Renal cortical epithelial cell (primary cell): ENCODE results near the gene ALKBH5. TPM values are rescaled to one million over a fixed set of nuclear protein-coding genes. Genes with fewer than 3 reads are reported as not detected.
A peak's percentile ranks its signal among the peaks of the same experiment; 100 is the strongest.
"Not testable (repeated sequence)": the region's sequence is repeated elsewhere in the genome, so short reads cannot be mapped to it uniquely, and the experiment has no call there.

Experiments
- DNase-seq: peaks from one replicate; pipeline ENCODE4 v3.0.0-alpha.2; 2011; ENCODE audit warnings: low read depth
- total RNA-seq: library from RNA; depleted of rRNA; stranded (reverse); fragments of >200 nt; gene quantifications from 2 replicates; pipeline ENCODE4 v1.2.3, GENCODE V29; 2014

Gene ALKBH5
- total RNA-seq, 1 donor from 2014 or later, result 124 TPM

DNA sequence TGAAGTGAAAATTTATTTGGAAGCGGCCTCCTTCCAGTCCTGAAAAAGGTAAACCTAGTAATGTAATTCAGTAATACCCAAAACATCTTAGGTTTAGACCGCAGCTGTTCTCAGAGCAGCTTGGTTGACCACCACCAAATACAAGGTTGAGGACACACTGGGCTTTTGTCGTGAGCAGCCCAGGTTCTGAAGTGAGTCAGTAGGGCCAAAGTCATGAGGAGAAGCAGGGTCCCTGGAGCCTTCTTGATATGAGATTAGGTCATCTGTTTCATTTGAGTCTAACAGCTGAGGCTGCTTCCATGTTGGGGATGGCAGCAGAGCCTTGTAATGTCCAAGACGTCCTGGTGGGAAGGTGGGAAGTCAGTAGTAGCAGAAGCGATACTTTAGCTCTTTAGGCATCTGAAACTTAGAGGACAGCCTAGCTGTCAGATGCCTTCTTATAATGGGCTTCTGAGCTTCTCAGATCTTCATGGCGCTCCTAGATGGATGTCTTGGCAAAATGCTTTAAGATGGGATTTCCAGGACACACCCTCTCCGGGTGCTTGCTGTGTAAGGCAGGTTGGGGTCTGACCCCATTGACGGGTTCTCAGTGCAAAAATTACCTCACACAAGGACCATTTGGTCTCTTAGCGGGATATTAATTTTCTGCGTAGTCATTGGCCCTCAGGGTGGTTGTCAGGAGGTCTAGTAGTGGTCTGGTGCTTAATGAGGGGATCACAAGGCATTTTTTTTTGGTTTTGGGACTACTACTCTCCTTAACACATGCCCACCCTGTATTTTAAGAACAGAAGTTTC, 2.4 kb downstream of the ALKBH5 start:
- peak; percentile 22 for DNase-seq

DNA sequence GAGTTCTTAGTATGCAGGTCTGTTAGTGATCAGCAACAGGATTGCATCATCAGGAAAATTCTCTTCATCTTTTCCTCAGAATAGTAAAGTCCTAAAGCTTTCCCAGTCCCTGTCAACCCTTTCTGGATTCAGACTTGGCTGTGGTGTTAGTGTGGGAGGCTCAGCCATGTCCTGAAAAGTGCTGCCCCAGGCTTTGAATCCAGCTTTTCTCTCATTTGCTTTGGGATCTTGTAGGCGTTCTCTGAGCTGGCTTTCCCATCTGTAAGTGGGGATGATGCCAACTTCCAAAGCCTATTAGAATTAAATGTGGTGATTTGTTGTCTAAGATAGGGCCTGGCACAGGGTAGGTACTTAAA, 3.0 kb downstream of the ALKBH5 start:
- DNase-seq, result no peak

DNA sequence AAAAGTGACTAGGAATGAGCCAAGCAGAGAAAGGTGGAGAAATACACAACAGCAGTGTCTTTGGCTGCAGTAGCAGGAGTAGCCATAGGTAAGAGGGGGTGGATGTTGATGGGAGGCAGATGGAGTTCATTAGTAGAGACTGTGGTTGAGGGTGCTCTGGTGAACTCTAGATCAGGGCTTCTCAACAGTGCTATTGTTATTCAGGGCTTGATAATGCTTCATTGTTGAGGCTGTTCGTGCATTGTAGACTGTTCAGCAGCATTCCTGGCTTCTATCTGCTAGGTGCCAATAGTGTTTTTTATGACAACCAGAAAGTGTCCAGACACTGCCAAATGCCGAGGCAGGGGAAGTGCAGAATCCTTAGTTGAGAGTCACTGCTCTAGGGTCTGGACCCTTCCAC, 3.6 kb downstream of the ALKBH5 start:
- DNase-seq, result no peak

DNA sequence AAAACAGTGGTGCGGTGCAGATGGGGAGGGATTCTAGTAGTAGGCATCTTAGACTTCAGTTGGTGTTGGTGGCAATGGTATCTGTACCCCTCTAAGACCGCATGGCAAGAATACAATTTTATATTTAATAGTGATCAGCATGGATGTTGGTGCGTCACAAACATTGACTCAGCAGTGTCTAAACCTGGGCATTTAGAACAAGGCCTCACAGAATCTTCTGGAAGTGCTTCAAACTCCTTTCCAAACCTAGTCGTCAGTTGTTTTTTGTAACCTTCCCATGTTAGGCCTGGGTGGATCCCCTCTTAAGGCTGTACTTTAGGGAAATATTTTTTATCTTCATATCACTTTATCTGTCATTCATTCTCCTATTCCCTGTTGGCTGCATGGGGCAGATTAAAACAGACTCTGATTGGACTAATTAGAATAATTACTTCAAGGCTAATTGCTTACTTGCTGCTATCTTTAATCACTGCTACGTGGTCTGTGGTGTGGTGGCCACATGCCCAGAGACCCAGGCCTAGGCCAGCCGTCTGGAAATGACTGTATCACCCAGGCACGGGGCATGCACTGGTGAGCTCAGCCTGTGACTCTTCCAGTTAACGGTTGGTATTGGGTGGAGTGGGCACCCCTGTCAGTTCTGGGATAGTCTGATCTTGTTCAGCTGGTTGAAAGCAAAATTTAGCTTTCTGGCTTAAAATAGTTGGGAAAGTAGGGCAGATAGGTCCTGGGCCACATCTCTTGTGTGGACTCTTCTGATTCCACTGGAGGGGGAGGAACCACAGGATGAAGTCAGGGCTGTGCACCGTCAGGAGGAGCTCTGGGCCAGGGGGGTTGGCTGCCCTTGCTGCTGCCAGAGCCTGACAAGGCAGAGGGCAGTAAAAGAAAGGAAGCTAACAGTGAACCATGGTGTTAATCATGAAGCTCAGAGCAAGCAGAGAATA, 4.5 kb downstream of the ALKBH5 start:
- peak; percentile 82 for DNase-seq

DNA sequence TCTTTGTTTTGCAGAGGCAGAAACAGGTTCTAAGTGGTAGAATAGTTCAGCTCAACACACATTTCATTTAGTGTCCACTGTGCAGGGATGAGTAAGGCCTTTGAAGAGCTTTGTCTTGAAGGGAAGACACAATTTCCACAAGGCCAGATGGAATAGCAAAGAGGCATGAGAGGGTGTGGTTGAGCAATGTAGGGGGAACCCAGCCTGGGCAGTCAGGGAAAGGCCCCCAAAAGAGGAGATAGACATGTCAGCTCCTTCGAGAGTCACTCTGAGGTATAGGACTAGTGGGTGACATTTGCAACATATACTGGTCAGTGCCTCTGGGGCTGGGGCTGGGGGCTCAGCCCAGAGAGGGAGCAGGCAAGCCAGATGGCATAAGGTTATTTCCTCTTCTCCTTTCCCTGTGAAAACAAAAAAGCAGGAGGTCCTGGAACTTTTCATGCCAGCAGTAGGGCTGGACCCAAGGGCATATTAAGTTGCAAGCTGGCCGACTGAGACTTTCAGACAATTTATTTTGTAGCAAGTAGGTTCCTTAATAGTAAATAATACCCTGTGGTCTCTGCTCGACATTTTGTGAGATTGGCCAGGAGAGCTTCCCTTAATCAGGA, 7.1 kb downstream of the ALKBH5 start:
- DNase-seq, result no peak

DNA sequence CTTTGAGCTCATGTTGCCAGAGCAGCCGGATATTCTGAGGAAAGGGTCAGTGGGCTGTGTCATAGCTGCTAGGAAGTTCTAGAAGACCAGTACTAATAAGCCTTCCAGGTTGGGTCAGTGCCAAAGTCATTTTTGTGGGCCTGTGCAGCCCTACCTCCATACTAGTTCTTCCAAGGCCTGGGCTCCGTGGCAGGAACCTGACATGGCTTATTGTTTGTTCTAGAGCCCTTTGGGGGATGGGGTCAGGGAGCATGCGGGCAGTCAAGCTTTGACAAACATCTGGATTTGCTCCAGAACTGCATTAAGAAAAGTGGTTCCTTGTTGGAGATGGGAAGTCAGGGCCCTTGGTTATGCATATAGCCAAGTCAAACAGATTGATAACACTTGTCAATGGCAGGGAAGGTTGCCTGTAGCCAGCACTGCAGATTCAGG, 7.6 kb downstream of the ALKBH5 start:
- peak; percentile 77 for DNase-seq

DNA sequence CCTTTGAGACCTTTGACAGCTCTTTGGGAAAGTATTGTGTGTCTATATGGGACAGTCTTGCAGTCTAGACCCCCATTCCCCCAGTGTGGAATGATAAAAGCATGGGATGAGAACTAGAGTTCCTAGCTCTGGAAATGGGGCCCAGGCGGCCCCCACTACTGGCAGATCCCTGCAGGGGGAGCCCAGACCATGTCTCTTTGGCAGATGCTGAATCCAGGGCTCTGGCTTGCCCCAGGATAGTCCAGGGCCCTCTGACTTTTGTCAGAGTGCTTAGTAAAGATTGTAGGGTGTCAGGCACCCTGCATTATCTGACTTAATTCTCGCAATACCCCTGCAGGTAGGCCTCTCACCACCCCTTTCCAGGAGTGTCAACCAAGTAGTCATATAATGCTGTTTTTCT, 8.3 kb downstream of the ALKBH5 start:
- DNase-seq, result no peak

DNA sequence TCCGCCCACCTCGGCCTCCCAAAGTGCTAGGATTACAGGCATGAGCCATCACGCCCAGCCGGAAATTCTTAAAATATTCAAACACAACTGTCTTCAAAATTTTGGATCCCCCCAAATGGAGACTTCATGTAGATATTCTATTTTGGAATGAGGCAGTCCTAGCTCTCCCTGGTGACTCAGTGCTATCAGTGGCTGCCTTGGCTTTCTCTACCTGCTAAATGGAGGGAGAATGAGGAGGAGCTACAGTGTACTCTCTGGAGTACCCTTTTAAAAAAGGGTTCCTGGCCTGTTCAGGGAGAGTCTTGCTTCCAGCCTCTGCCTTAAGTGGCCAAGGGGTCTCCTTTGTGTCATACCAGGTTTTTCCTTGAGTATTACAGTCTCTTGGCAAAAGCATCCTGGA, 10.8 kb downstream of the ALKBH5 start:
- DNase-seq, result no peak

DNA sequence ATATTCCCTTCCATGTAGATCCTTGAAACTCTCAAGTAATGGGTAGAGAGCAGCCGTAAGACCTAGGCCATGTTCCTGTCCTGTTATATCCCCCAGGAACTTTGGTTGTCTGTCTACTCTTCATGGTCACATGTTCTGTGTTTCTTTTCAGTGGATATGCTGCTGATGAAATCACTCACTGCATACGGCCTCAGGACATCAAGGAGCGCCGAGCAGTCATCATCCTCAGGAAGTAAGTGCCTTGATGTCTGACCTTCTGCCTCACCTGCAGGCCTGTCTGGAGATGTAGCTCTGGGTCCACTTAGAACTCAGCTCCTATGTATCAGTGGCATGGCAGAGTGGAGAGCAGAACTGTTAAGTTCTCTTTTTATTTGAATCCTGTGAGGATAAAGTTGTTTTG, 11.2 kb downstream of the ALKBH5 start:
- no peak for DNase-seq

DNA sequence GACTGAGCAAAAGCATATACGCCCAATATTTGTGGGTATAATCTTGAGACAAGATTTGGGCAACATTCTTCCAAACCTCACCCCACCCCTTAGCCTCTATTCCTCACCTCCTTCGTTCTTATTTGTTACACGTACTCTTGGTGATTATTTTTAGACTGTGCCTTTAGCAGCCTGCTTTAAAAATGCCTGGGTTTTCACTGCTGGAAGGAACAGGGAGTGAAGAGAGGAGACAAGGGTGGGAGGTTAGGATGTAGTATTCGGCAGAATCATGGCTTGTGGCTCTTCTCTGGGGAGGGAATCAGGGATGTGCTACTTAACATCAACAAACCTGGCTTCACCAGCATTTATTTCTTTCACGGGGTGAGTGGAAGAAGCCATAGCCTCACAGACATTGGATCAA, 11.6 kb downstream of the ALKBH5 start:
- DNase-seq, result no peak

DNA sequence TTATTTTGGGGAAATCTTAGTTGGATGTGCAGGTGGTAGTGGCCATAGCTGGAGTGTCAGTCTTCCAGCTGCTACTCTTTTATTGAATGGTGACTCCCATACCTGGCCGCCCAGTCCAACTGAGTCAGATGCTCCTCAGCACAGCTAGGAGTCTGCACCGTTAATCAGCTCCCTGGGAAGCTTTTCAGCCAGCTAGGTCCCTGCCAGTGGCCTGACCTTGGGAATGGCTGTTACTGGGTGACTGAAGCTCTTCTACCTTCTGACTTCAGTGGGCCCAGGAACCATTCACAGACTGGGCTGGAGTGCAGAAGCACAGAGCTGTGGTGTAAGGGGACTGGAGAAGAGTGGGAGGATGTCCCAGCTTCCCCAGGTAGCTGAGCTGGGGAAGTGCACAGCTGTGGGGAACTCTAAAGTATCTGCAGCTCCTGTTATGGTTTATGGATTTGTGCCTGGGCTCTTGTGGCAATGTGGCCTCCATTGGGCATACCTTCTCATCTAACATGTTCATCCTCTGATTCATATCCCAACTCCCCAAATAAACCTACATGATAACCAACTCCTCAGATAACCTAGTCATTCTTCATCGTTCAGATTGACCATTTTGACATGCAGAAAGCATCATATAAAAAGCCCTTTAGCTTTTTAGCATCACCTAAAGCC, 14.0 kb downstream of the ALKBH5 start:
- DNase-seq, result no peak

DNA sequence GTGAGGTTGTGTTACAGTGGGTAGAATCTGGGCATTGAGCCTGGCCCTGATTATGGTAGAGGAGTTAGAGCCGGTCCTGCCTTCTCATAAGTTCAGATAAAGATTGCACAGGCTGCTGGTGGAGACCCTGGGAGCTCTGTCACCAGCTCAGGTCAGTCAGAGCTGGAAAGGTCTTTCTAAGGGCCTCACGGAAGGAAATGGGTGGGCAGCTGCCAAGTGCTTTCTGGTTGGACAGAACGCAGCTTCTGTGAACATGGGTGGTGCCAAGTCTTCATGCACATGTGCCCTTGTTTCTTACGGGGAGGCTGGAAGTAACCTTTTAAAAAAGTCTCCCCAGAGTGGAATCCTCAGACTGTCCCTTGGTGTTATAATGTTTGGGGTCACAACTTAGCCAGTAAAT, 14.9 kb downstream of the ALKBH5 start:
- DNase-seq, result no peak

DNA sequence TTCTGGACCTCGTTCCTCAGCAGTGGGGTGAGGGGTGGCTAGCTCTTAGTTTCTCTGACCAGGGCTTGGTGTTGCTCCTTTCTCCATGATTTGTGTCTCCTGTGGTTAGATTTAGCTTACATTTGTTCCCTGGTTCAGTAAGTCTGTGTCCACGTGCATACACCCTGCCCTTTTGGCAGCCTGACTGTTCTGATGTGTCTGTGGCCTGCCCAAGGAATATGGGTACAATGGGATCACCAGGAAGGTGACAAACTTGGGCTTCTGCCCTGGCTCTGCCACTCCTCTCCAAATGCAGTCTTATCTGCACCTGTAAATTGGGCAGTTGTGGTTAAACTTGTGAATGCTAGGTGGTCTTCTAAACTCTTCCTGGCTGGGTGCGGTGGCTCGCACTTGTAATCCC, 17.5 kb downstream of the ALKBH5 start:
- DNase-seq, result no peak

DNA sequence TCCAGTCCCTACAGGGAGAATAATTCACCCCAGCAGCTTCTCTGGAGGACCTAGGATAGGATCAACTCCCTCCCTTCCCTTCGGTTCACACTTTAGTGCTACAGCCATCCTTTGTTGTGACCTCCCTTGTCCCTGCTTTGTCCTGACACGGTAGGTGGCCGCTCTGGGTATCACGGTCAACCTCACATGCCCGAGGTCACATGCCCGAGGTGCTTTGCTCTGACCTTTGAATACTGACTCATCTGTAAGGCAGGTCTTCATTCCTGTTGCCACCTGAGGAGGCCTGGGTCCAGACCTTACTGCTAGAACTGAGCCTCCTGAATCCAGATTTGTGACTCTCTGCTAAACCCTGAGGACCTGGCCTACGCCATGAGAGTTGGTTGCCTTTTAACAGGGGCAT, 19.7 kb downstream of the ALKBH5 start:
- DNase-seq, result peak; percentile 43

DNA sequence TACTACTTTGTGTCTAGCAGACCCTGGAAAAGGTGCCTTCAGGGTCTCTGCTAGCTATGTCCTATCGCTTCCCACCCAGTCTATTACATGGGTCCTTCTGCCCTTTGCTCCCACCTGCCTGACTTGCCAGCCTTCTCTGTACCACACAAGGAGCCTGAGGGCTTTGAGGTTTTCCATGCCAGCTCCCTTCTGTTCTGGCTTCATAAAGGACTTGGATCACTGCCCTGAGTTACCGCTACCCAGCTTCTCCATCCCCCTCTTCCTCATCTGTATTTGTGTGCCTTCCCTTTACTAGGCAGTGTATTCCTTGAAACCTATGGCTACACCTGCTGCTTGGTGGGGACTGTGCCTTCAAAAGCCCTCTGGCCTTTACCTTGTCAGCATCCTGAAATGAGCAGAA, 22.2 kb downstream of the ALKBH5 start:
- no peak for DNase-seq

DNA sequence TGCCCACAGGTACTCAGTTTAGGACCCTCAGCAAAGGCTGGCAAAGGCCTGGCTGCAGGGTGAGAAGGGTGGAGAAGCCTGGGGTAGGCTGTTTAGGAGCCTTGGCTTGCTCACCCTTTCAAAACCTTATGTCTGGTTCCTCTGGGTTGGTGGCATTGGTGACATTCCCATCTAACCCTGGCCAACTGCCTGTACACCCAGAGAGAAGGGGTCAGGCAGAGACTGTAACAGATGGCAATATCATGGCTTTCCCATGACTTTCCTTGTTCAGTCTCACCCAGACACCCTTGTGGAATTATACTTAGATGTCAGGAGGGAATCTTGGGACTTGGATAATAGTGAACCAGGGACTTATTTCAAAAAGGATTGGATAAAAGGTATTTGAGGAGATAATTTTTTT, 23.3 kb downstream of the ALKBH5 start:
- DNase-seq, result no peak

DNA sequence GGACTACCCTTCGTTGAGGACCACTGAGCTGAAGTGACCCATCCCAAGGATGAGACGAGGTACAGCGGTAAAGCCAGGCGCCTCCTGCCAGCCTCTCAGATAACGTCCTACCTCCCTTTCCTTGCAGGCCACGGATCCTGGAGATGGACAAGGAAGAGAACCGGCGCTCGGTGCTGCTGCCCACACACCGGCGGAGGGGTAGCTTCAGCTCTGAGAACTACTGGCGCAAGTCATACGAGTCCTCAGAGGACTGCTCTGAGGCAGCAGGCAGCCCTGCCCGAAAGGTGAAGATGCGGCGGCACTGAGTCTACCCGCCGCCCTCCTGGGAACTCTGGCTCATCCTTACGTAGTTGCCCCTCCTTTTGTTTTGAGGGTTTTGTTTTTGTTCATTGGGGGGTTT, 24.5 kb downstream of the ALKBH5 start:
- no peak for DNase-seq

DNA sequence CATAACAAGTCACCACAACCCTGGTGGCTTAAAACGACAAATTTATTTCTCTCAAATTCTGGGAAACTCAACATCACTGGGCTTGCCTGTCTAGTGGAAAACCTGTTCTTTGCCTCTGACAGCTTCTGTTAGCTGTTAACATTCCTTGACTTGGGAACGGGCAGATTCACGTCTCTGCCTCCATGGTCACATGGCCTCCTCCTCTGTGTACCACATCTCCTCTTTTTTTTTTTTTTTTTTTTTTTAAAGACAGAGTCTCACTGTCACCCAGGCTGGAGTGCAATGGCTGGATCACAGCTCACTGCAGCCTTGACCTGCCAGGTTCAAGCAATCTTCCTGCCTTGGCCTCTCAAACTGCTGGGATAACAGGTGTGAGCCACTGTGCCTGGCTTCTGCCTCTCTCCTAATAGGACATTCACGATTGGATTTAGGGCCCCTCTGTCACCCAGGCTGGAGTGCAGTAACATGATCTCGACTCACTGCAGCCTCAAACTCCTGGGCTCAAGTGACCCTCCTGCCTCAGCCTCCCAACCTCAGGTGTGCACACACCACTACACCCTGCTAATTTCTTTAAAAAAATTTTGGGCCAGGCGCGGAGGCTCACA, 30.1 kb downstream of the ALKBH5 start:
- DNase-seq, result no peak

DNA sequence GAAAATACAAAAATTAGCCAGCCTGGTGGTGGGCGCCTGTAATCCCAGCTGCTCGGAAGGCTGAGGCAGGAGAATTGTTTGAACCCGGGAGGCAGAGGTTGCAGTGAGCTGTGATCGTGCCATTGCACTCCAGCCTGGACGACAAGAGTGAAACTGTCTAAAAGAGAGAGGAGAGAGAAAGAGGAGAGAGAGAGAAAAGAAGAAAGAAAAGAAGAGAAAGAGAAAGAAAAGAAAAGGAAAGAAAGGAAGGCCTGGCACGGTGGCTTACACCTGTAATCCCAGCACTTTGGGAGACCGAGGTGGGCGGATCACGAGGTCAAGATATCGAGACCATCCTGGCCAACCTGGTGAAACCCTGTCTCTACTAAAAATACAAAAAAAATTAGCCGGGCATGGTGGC, 33.3 kb downstream of the ALKBH5 start:
- DNase-seq, result not testable (repeated sequence)

DNA sequence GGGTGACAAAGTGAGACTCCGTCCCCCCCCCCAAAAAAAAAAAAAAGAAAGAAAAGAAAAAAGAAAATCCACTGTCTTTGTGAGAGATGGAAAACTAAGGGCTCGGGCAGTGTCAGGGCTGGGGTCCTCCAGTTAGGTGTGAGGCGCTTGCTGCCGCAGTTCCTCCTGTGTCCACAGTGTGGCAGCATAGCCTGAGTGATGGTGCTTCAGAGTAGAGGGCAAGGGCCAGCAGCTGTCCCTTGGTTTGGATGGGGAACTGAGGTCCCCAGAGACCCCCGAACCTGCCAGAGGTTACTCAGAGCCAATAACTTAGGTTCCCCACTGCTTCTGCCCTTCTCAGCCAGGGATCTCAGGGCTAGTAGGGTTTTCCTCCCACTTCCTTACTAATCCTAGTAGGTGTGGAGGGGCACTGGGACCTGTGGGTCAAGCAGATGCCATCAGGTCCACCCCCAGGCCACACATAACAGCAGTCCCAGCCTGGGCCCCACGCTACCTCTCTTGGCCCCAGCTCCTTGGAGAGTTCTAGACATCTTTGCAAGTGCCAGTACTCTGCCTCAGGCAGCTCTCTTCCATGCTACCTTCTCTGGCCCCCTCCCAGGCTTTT, 33.9 kb downstream of the ALKBH5 start:
- peak; percentile 30 for DNase-seq

DNA sequence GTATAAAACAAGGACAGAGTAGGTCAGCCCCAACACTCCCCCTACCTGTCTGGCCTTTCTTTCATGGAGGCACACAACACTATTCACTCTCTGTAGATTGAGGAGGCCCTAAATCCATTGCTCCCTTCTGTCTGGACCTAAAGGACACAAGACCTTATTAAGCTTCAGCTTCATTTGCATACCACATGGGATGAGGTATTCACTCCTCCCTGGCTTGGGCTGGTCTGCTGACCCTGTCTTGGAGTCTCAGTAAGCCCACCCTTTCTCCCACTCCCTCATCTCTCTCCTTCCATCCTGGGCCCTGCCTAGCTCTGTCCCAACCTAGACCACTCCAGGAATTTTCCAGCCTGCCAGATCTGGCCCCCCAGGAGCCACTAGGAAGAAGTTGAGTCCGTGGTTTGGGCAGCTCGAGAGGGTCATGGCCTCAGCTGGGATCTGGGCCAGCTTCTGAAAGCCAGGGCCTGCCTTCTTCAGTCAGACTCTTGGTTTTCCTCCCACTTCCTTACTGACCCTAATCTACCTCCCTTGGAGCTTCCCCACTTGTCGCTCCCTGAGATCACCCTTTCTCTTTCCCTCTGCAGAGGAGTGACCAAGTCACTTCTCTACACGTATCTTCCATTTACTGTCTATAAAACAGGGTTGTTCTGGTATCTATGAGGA, 35.3 kb downstream of the ALKBH5 start:
- DNase-seq, result peak; percentile 47
